T-helper 2 cell (primary cell): ENCODE data around the gene CTSH.

Source experiments
- DNase-seq, 5 experiments: peaks; one replicate each; pipeline versions ENCODE4 v3.0.0 to v3.0.0-alpha.2; 2012 to 2022

The CTSH gene

DNA sequence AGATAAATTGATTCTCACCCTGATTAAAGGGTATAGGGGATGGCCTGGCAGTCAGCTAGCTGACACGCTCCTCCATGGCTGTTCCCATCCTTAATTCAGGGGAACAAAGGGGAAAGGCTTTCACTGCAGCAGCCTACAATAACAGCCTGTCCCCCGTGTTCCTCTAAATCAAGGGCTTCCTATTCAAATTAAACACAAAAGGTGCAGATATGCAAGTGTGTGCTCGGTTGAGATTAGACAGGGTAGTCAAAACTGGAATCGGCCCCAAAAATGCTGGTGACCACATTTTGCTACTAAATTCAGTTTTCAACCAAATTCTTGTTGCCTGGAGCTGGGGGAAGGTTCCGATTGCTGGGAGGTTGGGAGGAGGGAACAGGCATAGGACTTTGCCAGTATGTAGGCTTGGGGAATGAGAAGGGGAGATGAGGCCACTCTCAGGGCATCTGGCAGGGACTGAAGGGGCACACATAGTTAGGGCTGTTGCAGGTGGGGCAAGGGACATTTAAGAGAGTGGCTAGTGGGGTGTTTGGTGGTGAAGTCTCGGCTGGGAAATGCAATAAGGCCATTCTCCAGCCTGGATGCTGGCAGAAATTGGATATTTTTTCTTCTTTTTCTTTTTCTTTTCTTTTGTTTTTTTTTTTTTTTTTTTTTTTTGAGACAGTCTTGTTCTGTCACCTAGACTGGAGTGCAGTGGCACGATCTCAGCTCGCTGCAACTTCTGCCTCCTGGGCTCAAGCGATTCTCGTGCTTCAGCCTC lies 32.9 kb upstream of the CTSH start:
- DNase-seq: peak in 1 of 5 experiments; percentile 39

DNA sequence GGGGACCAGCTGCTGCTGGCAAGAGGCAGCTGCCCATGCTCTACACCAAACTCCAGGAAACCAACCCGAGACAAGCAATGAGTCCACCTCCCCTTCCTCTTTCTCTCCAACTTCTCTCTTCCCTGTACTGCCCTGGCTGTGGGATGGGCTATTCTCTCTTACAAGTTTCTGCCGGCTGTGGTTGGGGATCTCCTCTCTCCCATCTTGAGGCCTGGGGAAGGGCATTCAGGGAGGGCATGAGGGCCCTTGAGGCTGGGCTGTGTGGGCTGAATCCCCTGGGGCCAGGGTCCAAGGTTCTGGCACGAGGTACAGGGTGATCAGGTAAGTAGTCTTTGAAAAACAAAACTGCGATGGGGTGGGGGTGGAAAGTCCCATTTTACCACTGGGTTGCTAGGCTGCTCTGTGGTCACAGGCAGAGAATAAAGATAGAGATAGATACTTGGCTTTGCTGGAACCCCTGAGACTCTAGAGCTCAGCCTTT lies 32.3 kb upstream of the CTSH start:
- DNase-seq: peak in 1 of 5 experiments; percentile 64

DNA sequence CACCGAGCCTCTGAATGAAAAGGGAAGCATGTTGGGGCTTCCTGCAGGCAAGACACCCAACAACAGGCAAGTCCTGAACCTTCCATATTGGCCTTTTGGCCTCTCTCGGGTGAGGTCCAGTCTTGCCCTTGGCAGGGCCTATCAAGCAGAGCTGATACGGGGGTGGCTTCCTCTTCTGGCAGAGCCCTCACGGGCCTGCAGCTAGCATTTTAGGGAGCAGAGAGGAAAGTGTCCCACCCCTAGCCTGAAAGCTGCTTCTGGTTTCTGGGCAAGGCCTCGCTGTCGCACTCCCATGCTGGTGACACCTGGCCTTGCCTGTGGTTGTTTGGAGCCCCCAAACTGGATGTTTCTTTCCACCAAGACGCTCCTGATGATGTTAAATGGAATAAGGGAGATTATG lies 31.8 kb upstream of the CTSH start:
- DNase-seq: no peak

DNA sequence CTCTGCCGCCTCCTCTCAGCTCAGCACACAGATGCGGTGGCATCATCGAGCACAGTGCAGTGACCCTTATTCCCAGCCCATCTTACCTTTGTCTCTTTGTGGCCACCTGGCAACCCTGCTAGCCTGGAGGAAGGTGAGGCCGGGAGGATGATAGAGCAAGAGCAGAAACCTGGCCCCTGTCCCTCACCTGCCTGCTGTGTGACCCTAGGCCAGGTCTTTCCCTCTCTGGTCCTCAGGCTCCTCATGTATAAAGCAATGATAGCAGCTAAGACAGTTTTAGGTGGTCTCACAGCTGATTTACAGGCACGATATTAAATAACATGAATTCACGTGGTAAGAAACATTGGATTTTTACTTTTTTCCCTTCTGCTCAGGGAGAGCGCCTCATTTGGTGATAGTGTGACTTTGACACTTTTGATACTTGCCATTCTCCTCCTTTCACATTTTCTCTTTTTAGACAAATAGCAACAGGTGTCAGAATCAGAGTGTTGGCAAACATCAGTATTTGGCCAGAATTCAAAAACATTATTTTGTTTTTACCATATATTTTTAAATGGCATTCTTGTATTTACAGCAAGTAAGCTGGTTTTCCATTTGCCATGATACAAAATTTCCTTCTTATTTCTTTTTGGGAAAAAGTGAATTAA lies 29.5 kb upstream of the CTSH start:
- DNase-seq: no peak

DNA sequence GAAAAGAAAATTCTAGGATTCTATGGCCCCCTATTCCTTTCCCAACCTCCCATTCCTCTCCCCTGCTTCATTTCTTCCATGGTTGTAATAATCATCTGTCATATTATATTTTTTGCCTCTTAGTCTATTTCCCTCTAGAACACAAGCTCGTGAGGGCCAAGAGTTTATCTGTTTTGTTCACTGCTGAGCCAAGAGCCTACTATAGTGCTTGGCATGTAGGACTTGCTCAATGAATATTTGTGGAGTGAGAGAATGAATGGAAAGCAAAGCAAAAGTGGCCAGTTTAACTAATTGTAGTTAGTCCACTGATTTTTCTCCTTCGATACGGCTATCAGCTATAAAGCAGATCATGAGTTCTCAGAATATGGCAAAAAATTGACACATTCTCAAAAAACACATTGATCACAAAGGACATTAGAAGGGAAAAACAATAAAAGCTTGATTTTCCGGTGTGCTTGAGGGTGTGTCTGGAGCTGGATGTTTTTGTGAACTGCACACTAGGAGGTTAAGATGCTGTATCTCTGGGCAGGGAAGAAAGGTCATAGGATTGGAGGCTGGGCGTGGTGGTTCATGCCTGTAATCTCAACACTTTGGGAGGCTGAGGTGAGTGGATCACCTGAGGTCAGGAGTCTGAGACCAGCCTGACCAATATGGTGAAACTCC lies 25.0 kb upstream of the CTSH start:
- DNase-seq: no peak

DNA sequence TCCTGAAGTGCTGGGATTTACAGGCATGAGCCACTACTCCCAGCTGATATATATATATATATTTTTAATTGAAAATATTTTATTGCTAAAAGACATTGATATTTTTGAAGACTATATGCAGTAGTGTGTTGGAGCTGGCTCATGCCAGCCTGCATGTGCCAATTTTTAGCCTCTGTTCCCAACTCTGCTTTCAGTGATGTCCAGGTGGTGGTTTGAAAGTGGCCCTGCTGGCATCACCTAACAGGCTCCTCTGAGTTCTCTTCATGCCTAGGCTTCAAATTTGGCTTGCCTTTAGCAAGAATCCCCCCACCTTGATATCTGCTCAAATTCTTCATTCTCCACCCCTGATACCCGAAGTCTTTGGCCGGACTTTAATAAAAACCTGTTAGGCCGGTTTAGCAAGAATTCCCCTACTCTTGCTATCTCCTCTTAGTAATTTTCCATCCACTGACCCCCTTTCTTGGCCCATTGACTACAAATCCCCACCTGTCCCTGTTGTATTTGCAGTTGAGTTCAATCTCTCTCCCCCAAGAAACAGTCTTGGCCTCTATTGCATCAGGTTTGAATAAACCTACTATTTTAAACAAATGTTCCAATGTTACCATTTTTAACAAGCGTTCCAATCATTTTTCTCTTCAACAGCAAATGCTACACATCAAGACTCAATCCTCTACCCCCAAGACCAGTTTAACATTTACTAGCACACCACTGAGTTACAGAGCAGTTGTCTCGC lies 23.9 kb upstream of the CTSH start:
- DNase-seq: no peak

DNA sequence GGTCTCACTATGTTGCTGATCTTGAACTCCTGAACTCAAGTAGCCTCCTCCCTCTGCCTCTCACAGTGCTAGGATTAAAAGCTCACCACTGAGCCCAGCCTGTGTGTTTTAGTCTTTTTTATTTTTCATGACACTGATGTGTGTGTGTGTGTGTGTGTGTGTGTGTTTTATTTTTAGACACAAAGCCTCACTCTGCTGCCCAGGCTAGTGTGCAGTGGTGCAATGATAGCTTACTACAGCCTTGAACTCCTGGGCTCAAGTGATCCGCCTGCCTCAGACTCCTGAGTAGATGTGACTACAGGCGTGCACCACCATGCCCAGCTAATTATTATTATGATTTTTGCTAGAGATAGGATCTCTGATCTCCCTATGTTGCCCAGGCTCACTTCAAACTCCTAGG lies 23.3 kb upstream of the CTSH start:
- DNase-seq: no peak

DNA sequence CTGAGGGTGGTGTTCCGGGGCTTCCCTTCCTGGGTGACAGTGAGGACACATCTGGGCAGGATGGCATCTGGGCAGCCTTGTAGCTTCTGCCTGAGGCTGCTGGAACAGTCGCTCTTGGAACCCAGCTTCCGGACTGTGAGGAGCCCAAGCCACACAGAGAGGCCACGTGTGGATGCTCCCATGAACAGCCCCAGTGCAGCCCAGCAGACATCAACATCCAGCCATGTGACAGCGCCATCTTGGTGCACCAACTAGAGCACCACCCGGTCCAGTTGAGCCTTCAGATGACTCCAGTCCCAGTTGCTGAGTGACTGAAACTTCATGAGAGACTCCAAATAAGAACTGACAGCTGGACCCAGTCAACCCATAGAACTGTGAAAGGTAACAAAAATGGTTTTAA lies 15.5 kb upstream of the CTSH start:
- no peak for DNase-seq

DNA sequence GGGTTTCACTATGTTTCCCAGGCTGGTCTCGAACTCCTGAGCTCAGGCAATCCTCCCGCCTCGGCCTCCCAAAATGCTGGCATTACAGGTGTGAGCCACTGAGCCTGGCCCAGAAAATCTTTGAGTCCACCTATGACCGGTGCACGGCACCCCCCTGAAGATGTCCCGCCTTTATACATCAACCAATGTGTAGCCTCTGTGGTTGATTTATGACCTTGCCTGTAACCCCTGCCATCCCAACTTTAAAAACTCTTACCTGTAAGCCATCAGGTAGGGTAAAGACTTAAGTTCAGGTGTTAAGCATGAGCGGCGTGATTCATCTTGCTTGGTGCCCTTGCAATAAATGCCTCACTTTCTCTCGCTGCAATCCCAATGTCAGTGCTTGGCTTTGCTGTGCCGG lies 14.5 kb upstream of the CTSH start:
- DNase-seq: no peak

DNA sequence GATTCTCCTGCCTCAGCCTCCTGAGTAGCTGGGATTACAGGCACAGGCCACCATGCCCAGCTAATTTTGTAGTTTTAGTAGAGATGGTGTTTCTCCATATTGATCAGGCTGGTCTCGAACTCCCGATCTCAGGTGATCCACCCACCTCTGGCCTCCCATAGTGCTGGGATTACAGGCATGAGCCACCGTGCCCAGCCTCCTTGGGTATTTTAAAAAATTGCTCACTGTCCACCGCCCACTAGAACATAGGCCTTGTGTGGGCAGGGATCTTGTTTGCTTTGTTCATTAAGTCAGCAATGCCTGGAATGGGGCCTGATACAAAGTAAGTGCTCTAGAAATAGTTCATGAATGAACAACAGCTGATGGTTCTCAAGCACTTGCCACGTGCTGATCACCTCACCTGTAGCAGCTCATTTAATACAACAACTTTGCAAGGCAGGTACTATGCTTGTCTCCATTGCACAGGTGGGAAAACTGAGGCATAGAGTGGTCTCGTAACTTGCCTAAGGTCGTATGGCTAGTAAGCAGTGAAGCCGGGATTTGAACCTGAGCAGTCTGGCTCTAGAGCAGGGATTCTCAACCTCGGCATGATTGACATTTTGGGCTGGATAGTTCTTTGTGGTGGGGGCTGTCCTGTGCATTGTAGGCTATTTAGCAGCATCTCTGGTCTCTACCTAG lies 12.7 kb upstream of the CTSH start:
- no peak for DNase-seq

DNA sequence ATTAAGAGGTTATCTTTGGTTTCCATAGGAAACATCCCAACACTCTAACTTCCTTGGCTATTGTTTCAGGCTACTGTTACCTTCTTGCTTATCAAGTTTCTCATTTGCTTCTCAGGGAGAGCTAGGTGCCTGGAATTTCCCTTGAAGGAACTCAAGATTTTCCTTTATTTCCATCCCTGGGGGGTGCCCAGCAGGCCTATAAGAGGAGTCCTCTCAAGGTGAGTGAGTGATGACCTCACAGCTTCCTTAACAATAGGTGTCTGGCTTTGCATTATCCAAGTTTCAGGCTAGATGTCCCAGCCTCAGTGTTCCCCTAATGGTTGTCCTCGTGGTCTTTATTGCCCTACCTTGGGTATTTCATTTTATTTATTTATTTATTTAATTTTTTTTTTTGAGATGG lies 12.1 kb upstream of the CTSH start:
- DNase-seq: no peak

DNA sequence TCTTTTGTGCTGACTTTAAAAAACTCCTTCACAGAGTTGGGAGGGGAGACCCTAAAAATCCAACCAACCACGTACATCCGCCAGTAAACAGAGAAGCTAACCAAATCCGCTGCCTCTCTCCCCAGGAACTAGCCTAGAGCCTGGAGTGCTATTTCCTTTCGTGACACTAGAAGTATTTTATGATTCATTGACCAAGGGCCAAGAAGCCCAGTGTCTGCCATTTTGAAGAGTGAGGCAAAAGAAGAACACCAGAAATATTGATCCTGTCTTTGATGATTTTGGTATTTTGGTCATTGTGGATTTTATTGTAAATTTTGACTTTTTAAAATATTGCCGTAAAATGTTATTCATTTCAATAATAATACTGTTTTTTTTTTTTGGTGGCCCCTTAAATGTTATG lies 10.5 kb upstream of the CTSH start:
- DNase-seq: no peak

DNA sequence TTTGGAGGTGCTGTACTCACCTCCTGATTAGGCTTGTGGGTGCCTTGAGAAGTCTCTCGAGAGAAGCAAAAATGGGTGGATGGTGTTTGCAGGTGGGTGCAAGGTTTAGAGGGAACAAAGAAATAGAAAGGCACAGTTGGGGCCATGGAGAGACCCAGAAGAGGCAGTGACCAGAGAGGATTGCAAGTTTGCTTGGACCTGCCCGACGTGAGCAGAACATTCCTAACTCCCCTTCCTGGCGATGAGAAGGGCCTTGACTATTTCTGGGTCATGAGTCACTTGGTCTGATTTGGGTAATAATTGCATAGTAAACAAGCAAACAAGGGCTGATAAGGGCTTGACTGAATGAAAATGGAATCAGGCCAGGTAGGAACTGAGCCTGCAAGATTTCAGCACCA lies 7.0 kb upstream of the CTSH start:
- no peak for DNase-seq

DNA sequence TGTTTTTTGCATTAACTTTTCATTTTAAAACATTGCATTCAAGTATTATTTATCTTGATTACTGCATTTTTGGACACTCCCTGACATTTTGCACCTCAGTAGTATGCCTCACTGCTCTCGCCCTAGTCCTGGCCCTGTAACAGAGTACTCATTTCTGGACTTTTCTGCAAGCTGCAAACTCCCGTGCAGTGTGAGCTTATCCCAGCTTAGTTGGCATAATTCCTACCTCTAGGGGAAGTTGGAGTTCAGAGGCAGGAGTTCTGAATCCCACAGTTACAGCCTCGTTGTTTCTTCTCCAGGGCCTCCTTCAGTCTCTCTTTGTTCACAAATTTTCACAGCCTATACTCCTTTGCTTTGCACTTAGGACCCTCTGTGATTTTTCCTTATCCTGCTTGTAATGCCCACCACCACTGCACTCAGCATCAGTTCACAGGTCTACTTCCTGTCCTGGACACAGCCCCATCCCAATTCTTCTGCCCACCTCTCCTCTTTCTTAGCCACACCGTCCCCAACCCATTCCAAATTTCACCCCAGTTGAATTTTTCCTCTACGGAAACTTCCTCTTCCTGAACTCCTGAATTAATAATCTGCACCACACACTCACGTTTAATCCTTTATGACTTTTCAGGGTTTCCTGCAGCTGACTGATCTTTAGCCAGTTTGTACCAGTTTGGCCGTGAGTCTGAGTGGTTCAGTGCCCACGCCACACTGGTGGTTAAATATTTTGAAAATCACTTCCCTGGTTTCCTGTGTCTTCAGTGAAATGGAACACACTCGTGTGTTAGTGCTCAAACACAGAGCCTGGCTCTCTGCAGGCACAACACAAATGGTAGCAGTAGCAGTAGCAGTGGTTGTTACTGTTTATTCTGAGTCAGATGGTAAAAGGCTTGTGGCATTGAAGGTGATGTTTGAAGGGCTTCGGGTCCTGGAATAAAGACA lies 6.3 kb upstream of the CTSH start:
- peak in 1 of 5 experiments; percentile 66 for DNase-seq

DNA sequence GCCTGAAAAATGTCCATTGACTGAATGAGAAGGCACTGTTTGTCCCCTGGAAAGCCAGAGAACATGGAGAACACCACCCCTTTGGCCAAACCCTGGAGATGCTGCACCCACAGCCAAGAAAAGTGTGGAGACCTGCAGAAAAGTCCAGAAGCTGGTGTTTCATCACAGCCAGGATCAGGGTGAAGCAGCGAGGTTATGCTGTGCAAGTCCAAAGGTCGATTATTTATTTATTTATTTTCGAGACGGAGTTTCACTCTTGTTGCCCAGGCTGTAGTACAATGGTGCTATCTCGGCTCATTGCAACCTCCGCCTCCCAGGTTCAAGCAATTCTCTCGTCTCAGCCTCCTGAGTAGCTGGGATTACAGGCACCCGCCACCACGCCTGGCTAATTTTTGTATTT lies 5.5 kb upstream of the CTSH start:
- DNase-seq: no peak

DNA sequence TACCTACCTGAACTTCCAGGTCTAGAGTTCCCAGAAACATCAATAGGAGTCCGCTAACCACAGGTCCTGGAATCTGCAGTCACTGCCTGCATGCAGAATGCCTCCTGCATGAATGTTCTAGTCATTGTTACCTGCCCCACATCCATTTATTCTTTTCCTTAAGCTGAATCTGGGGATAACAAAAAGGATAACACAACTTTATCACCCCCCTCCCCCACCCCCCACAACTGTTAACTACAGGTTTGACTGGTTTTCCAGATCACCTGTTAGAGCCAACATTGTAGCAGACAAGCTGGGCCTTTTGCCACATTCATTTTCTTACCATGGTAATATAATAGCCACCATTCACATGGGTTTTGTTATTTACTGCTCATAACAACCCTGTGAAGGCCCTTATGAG lies 4.6 kb upstream of the CTSH start:
- no peak for DNase-seq

DNA sequence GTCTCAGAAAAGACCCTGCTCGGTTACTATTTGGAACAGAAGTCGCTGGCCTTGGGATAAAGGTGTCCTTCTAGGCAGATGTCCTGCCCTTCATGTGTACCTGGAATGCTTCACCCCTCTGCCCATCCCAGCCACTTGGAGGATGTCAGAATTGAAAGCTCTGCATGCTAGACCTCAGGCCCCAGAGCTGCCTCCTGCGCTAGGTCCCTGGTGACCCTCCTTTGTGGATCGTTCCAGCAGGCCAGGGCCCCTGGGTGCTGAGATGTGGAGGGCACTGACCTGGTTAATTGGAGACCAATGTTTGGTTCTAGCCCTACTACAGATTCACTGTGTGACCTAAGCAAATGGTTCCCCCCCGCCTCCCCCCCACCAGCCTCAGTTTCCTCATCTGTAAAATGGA lies 2.7 kb upstream of the CTSH start:
- no peak for DNase-seq

DNA sequence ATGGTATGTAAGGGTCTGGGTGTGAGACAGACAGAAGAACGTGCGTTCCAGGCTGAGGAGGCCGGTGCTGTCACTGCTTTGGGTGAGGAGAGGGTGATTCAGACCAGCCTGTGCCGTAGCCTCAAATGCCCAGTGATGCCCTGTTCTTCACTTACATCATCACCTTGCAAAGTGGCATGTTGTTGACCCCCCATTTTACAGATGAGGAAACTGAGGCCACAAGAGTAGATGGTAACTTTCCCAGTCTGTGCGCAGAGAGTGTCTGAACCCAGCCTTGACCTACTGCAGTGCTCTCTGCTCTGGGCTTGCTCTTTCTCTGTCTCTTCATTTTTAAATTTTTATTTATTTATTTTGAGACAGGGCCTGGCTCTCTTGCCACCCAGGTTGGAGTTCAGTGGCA lies 1.6 kb upstream of the CTSH start:
- DNase-seq: no peak

DNA sequence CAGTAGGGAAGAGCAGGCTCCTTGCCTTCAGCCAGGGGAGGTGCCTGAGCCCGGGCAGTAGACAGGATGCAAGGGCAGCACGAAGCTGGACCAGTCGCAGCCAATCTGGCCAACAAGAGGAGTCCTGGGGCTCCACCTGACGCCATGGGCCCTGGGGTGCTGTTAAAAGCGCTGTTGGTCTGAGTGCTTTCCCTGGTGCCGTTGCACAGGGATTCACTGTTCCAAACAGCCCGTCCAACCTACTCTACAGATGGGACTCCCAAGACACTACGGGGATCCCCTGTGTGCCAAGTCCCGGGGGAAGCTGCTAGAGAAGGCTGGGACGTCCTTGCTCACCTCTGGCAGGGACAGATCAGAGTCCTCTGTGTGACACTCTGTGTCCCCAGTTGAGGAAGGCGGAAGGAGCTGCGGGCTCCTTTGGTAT lies 632 bp downstream of the CTSH start:
- DNase-seq: no peak

DNA sequence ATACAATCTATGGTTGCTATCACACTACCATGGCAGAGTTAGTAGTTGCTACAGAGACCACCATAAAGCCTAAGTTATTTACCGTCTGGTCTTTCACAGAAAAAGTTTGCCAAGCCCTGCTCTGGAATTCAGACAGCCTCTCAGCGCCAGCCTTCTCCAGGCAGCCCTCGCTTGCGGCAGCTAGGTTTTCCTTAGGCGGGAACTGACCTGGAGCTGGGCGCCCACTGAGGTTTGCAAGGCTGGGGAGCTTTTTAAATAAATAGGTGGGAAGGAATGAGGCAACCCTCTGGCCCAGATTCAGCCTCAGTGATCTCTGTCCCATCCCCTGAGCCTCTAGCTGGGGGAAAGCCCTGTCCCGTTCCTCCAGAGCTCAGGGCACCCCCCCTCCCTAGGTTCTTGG lies 1.2 kb downstream of the CTSH start:
- no peak for DNase-seq

DNA sequence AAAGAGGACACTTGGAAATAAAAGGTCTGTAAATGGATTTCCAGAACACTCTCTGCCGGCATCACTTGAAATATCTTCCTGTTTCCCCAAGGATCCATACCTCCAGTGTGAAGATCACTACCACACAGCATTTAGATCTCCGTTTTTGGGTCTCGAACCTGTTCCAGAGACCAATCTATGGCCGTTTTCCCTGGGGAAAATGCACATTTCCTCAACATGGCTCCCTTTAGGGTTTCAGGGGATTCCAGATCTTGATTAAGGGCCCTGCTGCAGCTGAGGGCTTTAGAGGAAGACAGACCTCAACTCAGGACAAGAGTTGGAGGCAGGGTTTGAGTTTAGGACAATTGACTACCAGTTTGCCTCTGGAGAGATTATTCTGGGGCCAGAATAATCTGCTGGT lies 2.1 kb downstream of the CTSH start:
- DNase-seq: no peak
